Measurements from ENCODE around the gene ZNF407.

Gene ZNF407

DNA sequence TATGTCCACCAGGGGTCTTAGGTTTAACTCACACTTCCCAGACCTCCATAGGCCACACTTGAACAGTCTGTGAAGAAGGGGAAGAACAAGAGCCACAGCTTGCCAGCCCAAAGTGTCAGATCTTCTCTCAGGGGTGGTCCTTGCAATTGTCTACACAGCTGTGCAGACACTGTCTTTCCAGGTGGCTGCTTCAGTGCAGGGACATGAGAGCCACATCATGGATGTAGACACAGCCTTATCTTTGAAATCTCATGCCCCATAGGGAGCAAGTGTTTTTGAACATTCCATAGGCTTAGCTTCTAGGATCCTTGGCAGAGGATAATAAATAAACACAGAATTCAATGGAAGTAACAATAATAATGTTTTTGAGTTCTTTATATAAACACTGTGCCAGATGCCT lies 6.7 kb downstream of the ZNF407 start:
- no peak for TF ChIP-seq CREB1 (IDR thresholded peaks at IDR 0.05; ENCODE audit: low read depth)
- no peak for TF ChIP-seq ZBTB7A (IDR thresholded peaks at IDR 0.05; ENCODE audit: low read depth)

DNA sequence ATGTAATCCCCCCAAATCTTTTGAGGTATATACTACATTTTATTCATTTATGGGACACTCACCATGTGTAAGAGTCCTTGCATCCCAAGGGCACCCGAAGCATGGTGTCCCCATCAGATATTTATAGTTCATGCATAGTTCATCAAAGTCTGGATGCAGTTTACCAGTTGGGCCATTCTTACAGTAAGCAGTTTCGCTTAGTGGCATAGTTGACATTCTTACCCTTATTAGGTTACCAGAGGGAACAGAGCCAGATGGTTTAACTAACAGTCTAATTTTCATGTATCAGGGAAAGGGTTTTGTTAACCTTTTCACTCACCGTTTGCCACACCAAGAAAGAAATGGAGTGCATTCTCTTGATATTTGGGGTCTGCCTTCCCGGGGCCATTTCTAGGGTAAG lies 7.1 kb downstream of the ZNF407 start:
- TF ChIP-seq TEAD4 (IDR thresholded peaks at IDR 0.05): peak; percentile 77
- TF ChIP-seq RAD21 (IDR thresholded peaks at IDR 0.05; ENCODE audit: low read depth): no peak

DNA sequence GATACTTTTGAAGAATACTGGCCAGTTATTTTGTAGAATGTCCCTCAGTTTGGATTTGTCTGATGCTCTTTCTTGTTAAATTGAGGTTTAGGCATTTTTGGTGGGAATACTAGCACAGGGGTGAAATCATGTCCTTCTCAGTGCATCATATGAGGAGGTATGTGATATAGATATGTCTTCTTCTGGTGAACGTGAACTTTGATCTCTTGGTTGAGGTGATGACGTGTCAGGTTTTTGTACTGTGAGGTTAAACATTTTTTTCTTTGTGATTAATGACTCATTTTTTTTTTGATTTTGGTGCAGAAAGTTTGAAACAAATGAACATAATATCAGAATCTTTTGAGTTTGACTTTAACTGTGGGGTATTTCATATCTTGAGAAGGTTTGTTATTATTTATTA lies 11.0 kb downstream of the ZNF407 start:
- no peak for TF ChIP-seq CEBPB (IDR thresholded peaks at IDR 0.05)

DNA sequence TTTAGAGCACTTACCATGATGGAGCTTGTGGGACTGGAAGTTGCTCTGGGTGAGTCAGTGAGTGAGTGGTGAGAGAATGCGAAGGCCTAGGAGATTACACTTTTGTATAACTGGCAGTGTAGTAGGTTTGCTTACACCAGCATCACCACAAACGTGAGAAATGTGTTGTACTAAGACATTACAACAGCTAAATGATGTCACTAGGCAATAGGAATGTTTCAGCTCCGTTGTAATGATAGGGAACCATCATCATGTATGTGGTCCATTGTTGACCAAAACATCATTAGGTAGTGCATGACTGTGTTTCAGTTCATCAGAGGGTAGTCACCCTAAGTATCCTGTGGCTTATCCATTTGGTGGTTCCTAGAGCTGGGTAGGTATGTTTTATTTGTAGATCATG lies 11.9 kb downstream of the ZNF407 start:
- TF ChIP-seq, protein P1, sequence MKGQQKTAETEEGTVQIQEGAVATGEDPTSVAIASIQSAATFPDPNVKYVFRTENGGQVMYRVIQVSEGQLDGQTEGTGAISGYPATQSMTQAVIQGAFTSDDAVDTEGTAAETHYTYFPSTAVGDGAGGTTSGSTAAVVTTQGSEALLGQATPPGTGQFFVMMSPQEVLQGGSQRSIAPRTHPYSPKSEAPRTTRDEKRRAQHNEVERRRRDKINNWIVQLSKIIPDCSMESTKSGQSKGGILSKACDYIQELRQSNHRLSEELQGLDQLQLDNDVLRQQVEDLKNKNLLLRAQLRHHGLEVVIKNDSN (IDR thresholded peaks at IDR 0.05): no peak
- no peak for TF ChIP-seq RAD21 (IDR thresholded peaks at IDR 0.05; ENCODE audit: low read depth)
- TF ChIP-seq, protein P2, sequence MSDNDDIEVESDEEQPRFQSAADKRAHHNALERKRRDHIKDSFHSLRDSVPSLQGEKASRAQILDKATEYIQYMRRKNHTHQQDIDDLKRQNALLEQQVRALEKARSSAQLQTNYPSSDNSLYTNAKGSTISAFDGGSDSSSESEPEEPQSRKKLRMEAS (IDR thresholded peaks at IDR 0.05): no peak
- TF ChIP-seq, protein P3, sequence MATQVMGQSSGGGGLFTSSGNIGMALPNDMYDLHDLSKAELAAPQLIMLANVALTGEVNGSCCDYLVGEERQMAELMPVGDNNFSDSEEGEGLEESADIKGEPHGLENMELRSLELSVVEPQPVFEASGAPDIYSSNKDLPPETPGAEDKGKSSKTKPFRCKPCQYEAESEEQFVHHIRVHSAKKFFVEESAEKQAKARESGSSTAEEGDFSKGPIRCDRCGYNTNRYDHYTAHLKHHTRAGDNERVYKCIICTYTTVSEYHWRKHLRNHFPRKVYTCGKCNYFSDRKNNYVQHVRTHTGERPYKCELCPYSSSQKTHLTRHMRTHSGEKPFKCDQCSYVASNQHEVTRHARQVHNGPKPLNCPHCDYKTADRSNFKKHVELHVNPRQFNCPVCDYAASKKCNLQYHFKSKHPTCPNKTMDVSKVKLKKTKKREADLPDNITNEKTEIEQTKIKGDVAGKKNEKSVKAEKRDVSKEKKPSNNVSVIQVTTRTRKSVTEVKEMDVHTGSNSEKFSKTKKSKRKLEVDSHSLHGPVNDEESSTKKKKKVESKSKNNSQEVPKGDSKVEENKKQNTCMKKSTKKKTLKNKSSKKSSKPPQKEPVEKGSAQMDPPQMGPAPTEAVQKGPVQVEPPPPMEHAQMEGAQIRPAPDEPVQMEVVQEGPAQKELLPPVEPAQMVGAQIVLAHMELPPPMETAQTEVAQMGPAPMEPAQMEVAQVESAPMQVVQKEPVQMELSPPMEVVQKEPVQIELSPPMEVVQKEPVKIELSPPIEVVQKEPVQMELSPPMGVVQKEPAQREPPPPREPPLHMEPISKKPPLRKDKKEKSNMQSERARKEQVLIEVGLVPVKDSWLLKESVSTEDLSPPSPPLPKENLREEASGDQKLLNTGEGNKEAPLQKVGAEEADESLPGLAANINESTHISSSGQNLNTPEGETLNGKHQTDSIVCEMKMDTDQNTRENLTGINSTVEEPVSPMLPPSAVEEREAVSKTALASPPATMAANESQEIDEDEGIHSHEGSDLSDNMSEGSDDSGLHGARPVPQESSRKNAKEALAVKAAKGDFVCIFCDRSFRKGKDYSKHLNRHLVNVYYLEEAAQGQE (IDR thresholded peaks at IDR 0.05; ENCODE audit: low read depth): no peak
- TF ChIP-seq CEBPB (IDR thresholded peaks at IDR 0.05): no peak
- no peak for TF ChIP-seq YY1 (IDR thresholded peaks at IDR 0.05; ENCODE audit: low read depth)
- no peak for TF ChIP-seq EP300 (IDR thresholded peaks at IDR 0.05; ENCODE audit: borderline replicate concordance)
- TF ChIP-seq TAF1 (IDR thresholded peaks at IDR 0.05; ENCODE audit: low read depth): no peak
- TF ChIP-seq FOXM1 (IDR thresholded peaks at IDR 0.05; ENCODE audit: borderline replicate concordance, low read depth): no peak
- no peak for TF ChIP-seq CREB1 (IDR thresholded peaks at IDR 0.05; ENCODE audit: low read depth)
- no peak for TF ChIP-seq NFIC (IDR thresholded peaks at IDR 0.05)
- TF ChIP-seq EGR1 (IDR thresholded peaks at IDR 0.05): no peak
- TF ChIP-seq TCF12 (IDR thresholded peaks at IDR 0.05; ENCODE audit: low read depth): no peak
- no peak for TF ChIP-seq ZBTB7A (IDR thresholded peaks at IDR 0.05; ENCODE audit: low read depth)
- no peak for TF ChIP-seq TEAD4 (IDR thresholded peaks at IDR 0.05)

DNA sequence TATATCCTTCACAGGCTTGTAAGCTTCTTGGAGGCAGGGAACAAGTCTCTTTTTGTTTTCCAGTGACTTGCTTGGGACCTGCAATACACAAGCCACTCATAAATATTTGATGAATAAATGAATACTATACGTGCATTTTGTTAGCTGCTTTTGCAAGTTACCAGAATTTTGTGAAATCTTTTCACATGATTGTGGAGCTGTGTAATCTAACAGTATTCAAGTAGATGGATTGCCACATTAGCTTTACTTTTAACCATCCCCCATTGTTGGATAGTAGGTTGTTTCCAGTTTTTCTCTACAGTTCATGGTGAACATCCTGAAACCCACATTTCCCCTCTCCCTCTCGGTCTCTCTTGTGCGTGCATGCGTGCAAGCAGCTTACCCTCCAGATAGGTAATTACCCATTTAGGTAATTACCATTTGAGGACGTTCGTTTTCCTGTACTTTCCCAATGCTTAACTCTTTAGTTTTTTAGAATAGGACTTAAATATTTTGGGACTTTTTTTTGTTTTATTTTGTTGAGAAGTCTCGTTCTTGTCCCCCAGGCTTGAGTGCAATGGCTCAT lies 12.5 kb downstream of the ZNF407 start:
- TF ChIP-seq TCF12 (IDR thresholded peaks at IDR 0.05; ENCODE audit: low read depth) (no peak), EP300 (IDR thresholded peaks at IDR 0.05; ENCODE audit: borderline replicate concordance) (no peak), FOXM1 (IDR thresholded peaks at IDR 0.05; ENCODE audit: borderline replicate concordance, low read depth) (no peak), EGR1 (IDR thresholded peaks at IDR 0.05) (no peak), RAD21 (IDR thresholded peaks at IDR 0.05; ENCODE audit: low read depth) (no peak), CREB1 (IDR thresholded peaks at IDR 0.05; ENCODE audit: low read depth) (no peak), TEAD4 (IDR thresholded peaks at IDR 0.05) (no peak), NFIC (IDR thresholded peaks at IDR 0.05) (no peak), YY1 (IDR thresholded peaks at IDR 0.05; ENCODE audit: low read depth) (no peak), CEBPB (IDR thresholded peaks at IDR 0.05) (no peak), ZBTB7A (IDR thresholded peaks at IDR 0.05; ENCODE audit: low read depth) (no peak), TAF1 (IDR thresholded peaks at IDR 0.05; ENCODE audit: low read depth) (no peak)
- TF ChIP-seq, protein P2 (IDR thresholded peaks at IDR 0.05): no peak
- TF ChIP-seq, protein P3 (IDR thresholded peaks at IDR 0.05; ENCODE audit: low read depth): no peak
- TF ChIP-seq, protein P1 (IDR thresholded peaks at IDR 0.05): no peak

DNA sequence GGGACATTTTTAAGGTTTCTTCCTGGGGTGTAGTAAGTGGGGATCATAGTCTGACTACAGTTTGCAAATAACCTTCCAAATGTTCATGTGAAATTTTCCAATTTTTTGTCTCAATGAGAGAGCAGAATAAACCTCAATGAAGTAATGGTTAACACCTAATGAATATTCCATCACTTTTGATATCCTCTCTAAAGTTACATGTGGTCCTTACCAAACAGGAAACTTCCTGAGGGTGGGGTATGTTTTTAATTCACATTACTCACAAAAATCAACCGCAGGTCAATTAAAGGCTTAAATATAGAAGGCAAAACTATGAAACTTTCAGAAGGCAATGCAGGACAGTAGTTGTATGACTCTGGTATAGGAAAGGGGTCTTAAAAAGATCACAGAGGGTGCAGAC lies 13.2 kb downstream of the ZNF407 start:
- TF ChIP-seq, protein P3 (IDR thresholded peaks at IDR 0.05; ENCODE audit: low read depth): no peak
- TF ChIP-seq NFIC (IDR thresholded peaks at IDR 0.05) (no peak), TAF1 (IDR thresholded peaks at IDR 0.05; ENCODE audit: low read depth) (no peak), CEBPB (IDR thresholded peaks at IDR 0.05) (no peak), TCF12 (IDR thresholded peaks at IDR 0.05; ENCODE audit: low read depth) (no peak), EGR1 (IDR thresholded peaks at IDR 0.05) (no peak), TEAD4 (IDR thresholded peaks at IDR 0.05) (no peak), ZBTB7A (IDR thresholded peaks at IDR 0.05; ENCODE audit: low read depth) (no peak), RAD21 (IDR thresholded peaks at IDR 0.05; ENCODE audit: low read depth) (no peak), FOXM1 (IDR thresholded peaks at IDR 0.05; ENCODE audit: borderline replicate concordance, low read depth) (no peak), YY1 (IDR thresholded peaks at IDR 0.05; ENCODE audit: low read depth) (no peak), CREB1 (IDR thresholded peaks at IDR 0.05; ENCODE audit: low read depth) (no peak), EP300 (IDR thresholded peaks at IDR 0.05; ENCODE audit: borderline replicate concordance) (no peak)
- TF ChIP-seq, protein P1 (IDR thresholded peaks at IDR 0.05): no peak
- TF ChIP-seq, protein P2 (IDR thresholded peaks at IDR 0.05): no peak

Data from Ishikawa (cell line).